AG09319 (cell line): ENCODE results near the gene ALDH3A1.

ENCODE experiments used
- DNase-seq: peaks from one replicate; pipeline ENCODE4 v3.0.0-alpha.2; 2010; ENCODE audit warnings: low read depth; ENCODE audit errors: extremely low read depth
- CTCF ChIP-seq: IDR thresholded peaks from 2 replicates; pipeline ENCODE4 v1.5.1; 2011; ENCODE audit warnings: low read depth, mild to moderate bottlenecking, inconsistent platforms, low read length, moderate library complexity

Gene ALDH3A1

GRCh38 chr17:19757536-19758180, 9.6 kb upstream of the ALDH3A1 start:
- TF ChIP-seq CTCF, result no peak
- DNase-seq, result no peak

GRCh38 chr17:19756546-19756945, 8.4 kb upstream of the ALDH3A1 start:
- DNase-seq, result no peak
- TF ChIP-seq CTCF, result no peak

GRCh38 chr17:19755821-19756510, 7.9 kb upstream of the ALDH3A1 start:
- no peak for TF ChIP-seq CTCF
- no peak for DNase-seq

- no peak for TF ChIP-seq CTCF
- no peak for DNase-seq
Measured at GRCh38 chr17:19755392-19755791, 7.3 kb upstream of the ALDH3A1 start.

GRCh38 chr17:19753661-19754463, 5.8 kb upstream of the ALDH3A1 start:
- peak; percentile 26 for TF ChIP-seq CTCF
- no peak for DNase-seq

- no peak for TF ChIP-seq CTCF
- peak; percentile 77 for DNase-seq
Measured at GRCh38 chr17:19753051-19753509, 5.0 kb upstream of the ALDH3A1 start.
